ENCODE results near the gene BAG3. TPM values are rescaled to one million over a fixed set of nuclear protein-coding genes. Genes with fewer than 3 reads are reported as not detected.

BAG3 gene
- total RNA-seq, 4 donors from 2014 or later = 337 to 626 (median 393) TPM

DNA sequence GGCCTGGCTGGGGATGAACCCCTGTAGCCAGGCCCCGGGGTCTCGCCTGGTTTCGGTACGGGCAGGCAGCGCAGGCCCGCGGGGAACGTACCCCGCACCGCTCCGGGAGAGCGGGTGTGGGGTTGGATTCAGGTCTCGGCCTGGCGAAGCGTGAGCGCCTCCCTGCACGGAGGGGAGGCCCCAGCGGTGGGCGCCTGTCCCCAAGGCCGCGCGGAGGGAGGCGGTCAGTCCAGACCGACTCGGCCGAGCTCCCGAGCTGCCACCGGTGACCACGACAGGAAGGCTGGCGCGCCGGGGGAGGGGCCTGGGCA is 74.3 kb downstream of the BAG3 start:
- TF ChIP-seq POLR2A (IDR thresholded peaks at IDR 0.05) (peak; percentile 78 to 83), CTCF (IDR thresholded peaks at IDR 0.05 in 4 of 5, conservative IDR thresholded peaks at IDR 0.05 in 1 of 5) (no peak)
- Histone ChIP-seq H3K9me3 (no peaks in the 10 kb centered on the region), H3K4me1 (peaks cover 18 to 26% of the 10 kb centered on the region in 2 donors), H3K36me3 (no peaks in the 10 kb centered on the region), H3K27me3 (no peaks in the 10 kb centered on the region), H3K4me3 (peak overlapping the region; percentile 74 to 88 (median 79)), H3K27ac (peak overlapping the region; percentile 92 to 96 (median 94))
- intact Hi-C loops (cut with DNase I; ENCODE audit: low total_unique reads) = loop anchor here (1.0 kb wide), 2 partner anchors 39 to 128 kb away; no protein-coding TSS in a partner anchor
- in situ Hi-C loops (cut with MboI; ENCODE audit: low sequenced_read_pairs in 4 of 4) = loop anchor here in 1 of 4 donors (25.0 kb wide), 1 partner anchor 113 kb away; no protein-coding TSS in a partner anchor
- ATAC-seq = peak; percentile 35
- DNase-seq = no peak

DNA sequence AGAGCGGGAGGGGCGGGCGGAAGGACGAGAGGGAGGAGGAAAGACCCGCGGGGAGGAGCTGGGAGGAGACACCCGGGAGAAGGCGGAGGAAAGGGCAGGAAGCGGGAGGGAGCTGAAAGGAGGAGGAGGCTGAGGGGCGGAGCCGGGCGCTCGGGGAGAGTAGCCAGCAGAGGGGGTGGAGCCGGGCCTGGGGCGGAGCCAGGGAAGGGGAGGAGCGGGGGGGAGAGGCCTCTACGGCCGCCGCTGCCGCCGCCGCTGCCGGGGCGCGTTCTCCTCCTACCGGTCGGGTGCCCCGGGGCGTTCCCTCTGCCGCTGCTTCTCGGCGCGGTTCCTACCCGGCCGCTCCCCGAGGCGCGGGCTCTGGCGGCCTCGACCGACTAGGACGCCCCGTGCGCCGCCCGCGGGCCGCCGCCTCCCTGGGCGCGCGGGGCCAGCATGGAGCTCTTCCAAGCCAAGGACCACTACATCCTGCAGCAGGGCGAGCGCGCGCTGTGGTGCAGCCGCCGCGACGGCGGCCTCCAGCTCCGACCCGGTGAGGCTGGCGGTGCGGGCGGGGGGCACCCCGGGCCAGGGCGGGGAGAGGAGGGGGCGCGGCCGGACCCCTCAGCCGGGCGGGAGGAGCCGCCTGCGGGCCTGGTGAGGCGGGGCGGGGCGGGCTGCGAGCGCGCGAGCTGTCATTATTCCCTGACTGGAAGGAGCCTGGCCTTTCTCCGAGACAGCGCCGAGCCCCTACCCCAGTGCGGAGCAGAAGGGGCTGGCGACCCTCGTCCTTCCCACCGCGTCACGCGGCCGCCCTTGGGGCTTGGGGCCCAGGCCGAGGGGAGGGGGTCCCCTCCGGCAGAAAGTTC is 74.9 kb downstream of the BAG3 start, which contains the start of gene INPP5F:
INPP5F (plus strand) TSS at position 223 of the 848 bp plus-strand sequence; CDS start at position 436, 213 bp downstream.
- no peaks in the 10 kb centered on the region for H3K9me3 ChIP-seq
- H3K4me1 ChIP-seq = peaks cover 18 to 26% of the 10 kb centered on the region in 2 donors
- intact Hi-C loops (cut with DNase I; ENCODE audit: low total_unique reads) (loop anchor here (1.0 kb wide), 3 partner anchors 40 to 129 kb away; partner anchors contain the start of gene BAG3), in situ Hi-C loops (cut with MboI; ENCODE audit: low sequenced_read_pairs in 4 of 4) (loop anchor here in 1 of 4 donors (25.0 kb wide), 1 partner anchor 114 kb away; no protein-coding TSS in a partner anchor)
- H3K27me3 ChIP-seq = no peaks in the 10 kb centered on the region
- ATAC-seq (peak; percentile 94 to 96), DNase-seq (peak; percentile 99)
- no peaks in the 10 kb centered on the region for H3K36me3 ChIP-seq
- H3K27ac ChIP-seq = peak within 1 kb of the TSS; percentile 92 to 96 (median 94)
- H3K4me3 ChIP-seq = peak within 1 kb of the TSS; percentile 74 to 93 (median 82)
- TF ChIP-seq CTCF (IDR thresholded peaks at IDR 0.05 in 4 of 5, conservative IDR thresholded peaks at IDR 0.05 in 1 of 5) (peak; percentile 28 to 56 (median 41)), POLR2A (IDR thresholded peaks at IDR 0.05) (peak; percentile 75 to 77)

GRCh38 chr10:119726676-119727261 is 75.6 kb downstream of the BAG3 start:
- Histone ChIP-seq H3K9me3 (no peaks in the 10 kb centered on the region), H3K4me1 (peaks cover 18 to 26% of the 10 kb centered on the region in 2 donors), H3K4me3 (peak overlapping the region; percentile 74 to 93 (median 82)), H3K36me3 (no peaks in the 10 kb centered on the region), H3K27me3 (no peaks in the 10 kb centered on the region), H3K27ac (peak overlapping the region; percentile 92 to 96 (median 94))
- no peak for TF ChIP-seq POLR2A (IDR thresholded peaks at IDR 0.05)
- TF ChIP-seq CTCF (IDR thresholded peaks at IDR 0.05 in 4 of 5, conservative IDR thresholded peaks at IDR 0.05 in 1 of 5) = no peak
- in situ Hi-C loops (cut with MboI; ENCODE audit: low sequenced_read_pairs in 4 of 4) = loop anchor here in 1 of 4 donors (25.0 kb wide), 1 partner anchor 114 kb away; no protein-coding TSS in a partner anchor
- DNase-seq (peak in 1 of 2 donors; percentile 18), ATAC-seq (no peak)
- intact Hi-C loops (cut with DNase I; ENCODE audit: low total_unique reads) = loop anchor here (1.0 kb wide), 1 partner anchor 75 kb away; the partner anchor contains the start of gene BAG3

Other genes with a start within 250 kb of the BAG3 start
- 10 to 100 TPM in 2 of 4 donors, 1 to 10 TPM in 2; 3.0 to 64.2 (median 12.0) TPM for gene RGS10, start 108.7 kb upstream of the BAG3 start, total RNA-seq
- 10 to 100 TPM; 50.5 to 81.5 (median 68.4) TPM for gene TIAL1, start 54.4 kb upstream of the BAG3 start, total RNA-seq
- gene INPP5F, start 74.7 kb downstream of the BAG3 start, total RNA-seq = 10 to 100 TPM in 2 of 4 donors, 1 to 10 TPM in 2; 8.7 to 11.6 (median 10.5) TPM
- gene MCMBP, start 221.5 kb downstream of the BAG3 start, total RNA-seq = 10 to 100 TPM; 28.1 to 43.6 (median 33.2) TPM
- 10 to 100 TPM; 12.6 to 28.6 (median 21.6) TPM for gene SEC23IP, start 241.3 kb downstream of the BAG3 start, total RNA-seq